PFSK-1 (cell line): ENCODE data around the gene FAM81A.

ENCODE experiments used
- FOXP2 ChIP-seq: optimal IDR thresholded peaks from 2 replicates; pipeline ENCODE3; 2011; ENCODE audit warnings: borderline replicate concordance, control low read depth, inconsistent platforms; ENCODE audit not compliant: insufficient read depth; ENCODE audit errors: extremely low read length, extremely low read depth
- POLR2AphosphoS5 ChIP-seq: IDR thresholded peaks from 2 replicates; pipeline ENCODE4 v1.6.1; 2012; ENCODE audit warnings: low read depth, mild to moderate bottlenecking, control low read depth, low read length, moderate library complexity
- REST ChIP-seq, 2 experiments: IDR thresholded peaks; 2 replicates each; pipeline versions ENCODE4 v1.6.1 to v1.8.0; 2011 to 2012; ENCODE audit warnings: low read depth in 2 of 2, low read length in 2 of 2, control low read depth in 1 of 2, inconsistent platforms in 1 of 2, mild to moderate bottlenecking in 1 of 2, moderate library complexity in 1 of 2; ENCODE audit not compliant: insufficient read depth in 1 of 2
- SIN3A ChIP-seq: IDR thresholded peaks from 2 replicates; pipeline ENCODE4 v1.6.1; 2012; ENCODE audit warnings: mild to moderate bottlenecking, low read length, moderate library complexity, borderline replicate concordance; ENCODE audit not compliant: insufficient read depth
- TAF1 ChIP-seq: IDR thresholded peaks from 2 replicates; pipeline ENCODE4 v1.6.1; 2012; ENCODE audit warnings: low read length, control low read depth, borderline replicate concordance; ENCODE audit not compliant: insufficient read depth

- TF ChIP-seq REST (IDR thresholded peaks at IDR 0.05; ENCODE audit: insufficient read depth in 1 of 2, low read depth in 2 of 2, low read length in 2 of 2): no peak
- no peak for TF ChIP-seq POLR2AphosphoS5
- no peak for TF ChIP-seq SIN3A
- no peak for TF ChIP-seq TAF1
- TF ChIP-seq FOXP2: no peak
Measured at GRCh38 chr15:59396211-59396610, 41.8 kb upstream of the FAM81A start.
